HepG2 (cell line): ENCODE data around the gene PARN. TPM values are rescaled to one million over a fixed set of nuclear protein-coding genes. Genes with fewer than 3 reads are reported as not detected.

Experiments
- ATF3 ChIP-seq: sonication (generic); formaldehyde crosslinking; IDR thresholded peaks from 2 replicates; pipeline ENCODE4 v1.4.0; 2020; ENCODE audit warnings: missing genetic modification reagents
- ATRX ChIP-seq: sonication (generic); formaldehyde crosslinking; IDR thresholded peaks from 2 replicates; pipeline ENCODE4 v1.4.0; 2020; ENCODE audit warnings: missing genetic modification reagents, borderline replicate concordance
- BCLAF1 ChIP-seq: fragments of 450-650 bp; IDR thresholded peaks from 2 replicates; pipeline ENCODE4 v1.6.1; 2017; ENCODE audit warnings: mild to moderate bottlenecking
- EZH2 ChIP-seq: conservative IDR thresholded peaks from 2 replicates; pipeline ENCODE4 v1.6.1; 2012; ENCODE audit warnings: mild to moderate bottlenecking, low read depth, low read length, moderate library complexity
- KLF12 ChIP-seq: sonication (generic); formaldehyde crosslinking; IDR thresholded peaks from 2 replicates; pipeline ENCODE4 v1.4.0; 2020; ENCODE audit warnings: missing genetic modification reagents, borderline replicate concordance
- KLF9 ChIP-seq: IDR thresholded peaks from 2 replicates; pipeline ENCODE4 v1.6.1; 2016; ENCODE audit warnings: low read depth
- NCOR1 ChIP-seq: fragments of 200-600 bp; sonication (generic); IDR thresholded peaks from 2 replicates; pipeline ENCODE4 v1.7.0; 2017; ENCODE audit warnings: antibody characterized with exemption, low read length, borderline replicate concordance
- NFIB ChIP-seq: sonication (generic); formaldehyde crosslinking; IDR thresholded peaks from 2 replicates; pipeline ENCODE4 v1.9.0; 2021; ENCODE audit warnings: missing genetic modification reagents, mild to moderate bottlenecking, borderline replicate concordance
- REXO4 ChIP-seq: sonication (generic); formaldehyde crosslinking; IDR thresholded peaks from 2 replicates; pipeline ENCODE4 v1.8.0; 2022; ENCODE audit warnings: missing genetic modification reagents, mild to moderate bottlenecking, borderline replicate concordance
- RFXANK ChIP-seq: IDR thresholded peaks from 2 replicates; pipeline ENCODE4 v1.6.1; 2016
- SMARCC2 ChIP-seq: fragments of 450-650 bp; IDR thresholded peaks from 2 replicates; pipeline ENCODE4 v1.6.1; 2017; ENCODE audit warnings: antibody characterized with exemption, mild to moderate bottlenecking
- SRSF1 ChIP-seq: fragments of 200-400 bp; formaldehyde crosslinking; optimal IDR thresholded peaks from 2 replicates; pipeline ENCODE3; 2017; ENCODE audit warnings: mild to moderate bottlenecking, low read depth, low read length, moderate library complexity
- TAF1 ChIP-seq: sonication (generic); formaldehyde crosslinking; IDR thresholded peaks from 2 replicates; pipeline ENCODE4 v1.4.0; 2020; ENCODE audit warnings: missing genetic modification reagents
- TCF12 ChIP-seq, 2 experiments: fragments of 450-650 bp in 1 of 2; sonication (generic) in 1 of 2; formaldehyde crosslinking in 1 of 2; IDR thresholded peaks; 2 replicates each; pipeline versions ENCODE4 v1.6.1 to v1.8.0; 2017 to 2022; ENCODE audit warnings: antibody characterized with exemption in 1 of 2, mild to moderate bottlenecking in 1 of 2, missing genetic modification reagents in 1 of 2, moderate library complexity in 1 of 2
- TOPORS ChIP-seq: sonication (generic); formaldehyde crosslinking; IDR thresholded peaks from 2 replicates; pipeline ENCODE4 v1.8.0; 2023; ENCODE audit warnings: mild to moderate bottlenecking, missing genetic modification reagents
- ZNF468 ChIP-seq: sonication (generic); formaldehyde crosslinking; IDR thresholded peaks from 2 replicates; pipeline ENCODE4 v1.8.0; 2022; ENCODE audit warnings: mild to moderate bottlenecking, moderate library complexity, missing genetic modification reagents
- ZNF501 ChIP-seq: sonication (generic); formaldehyde crosslinking; IDR thresholded peaks from 2 replicates; pipeline ENCODE4 v1.5.1; 2020; ENCODE audit warnings: mild to moderate bottlenecking, moderate library complexity, missing genetic modification reagents
- ZNF660 ChIP-seq: sonication (generic); formaldehyde crosslinking; IDR thresholded peaks from 2 replicates; pipeline ENCODE4 v1.5.1; 2020; ENCODE audit warnings: mild to moderate bottlenecking, low read depth, missing genetic modification reagents, borderline replicate concordance
- ZNF724P ChIP-seq: sonication (generic); formaldehyde crosslinking; IDR thresholded peaks from 2 replicates; pipeline ENCODE4 v1.8.0; 2022; ENCODE audit warnings: missing genetic modification reagents, borderline replicate concordance
- ZNF747 ChIP-seq: sonication (generic); formaldehyde crosslinking; IDR thresholded peaks from 2 replicates; pipeline ENCODE4 v1.8.1; 2023; ENCODE audit warnings: missing genetic modification reagents, mild to moderate bottlenecking, borderline replicate concordance
- ZNF766 ChIP-seq: sonication (generic); formaldehyde crosslinking; IDR thresholded peaks from 2 replicates; pipeline ENCODE4 v1.5.0; 2020; ENCODE audit warnings: missing genetic modification reagents, borderline replicate concordance
- polyA plus RNA-seq, 8 experiments: library from polyadenylated mRNA; depleted of rRNA in 3 of 8; stranded (reverse) in 7 of 8; unstranded in 1 of 8; fragments of >200 nt; fragmentation: Illumina TruSeq in 4 of 8; extraction: Trizol in 4 of 8; gene quantifications; 2 replicates each; pipeline versions ENCODE4 v1.2.1 to v1.2.3, GENCODE V29; 2011 to 2016; ENCODE audit warnings: low read depth in 4 of 8, missing spikeins in 1 of 8, mixed read lengths in 1 of 8; ENCODE audit not compliant: insufficient read depth in 1 of 8
- total RNA-seq, 5 experiments: library from RNA; depleted of rRNA; stranded (reverse); fragments of >200 nt; fragmentation: Illumina TruSeq; extraction: Trizol; gene quantifications; 2 replicates each; pipeline ENCODE4 v1.2.3, GENCODE V29; 2016; ENCODE audit warnings: low read depth in 1 of 5
- TF ChIP-seq, protein P1 (sequence below): sonication (generic); formaldehyde crosslinking; IDR thresholded peaks from 2 replicates; pipeline ENCODE4 v1.4.0; 2020; ENCODE audit warnings: low read depth, missing genetic modification reagents
- TF ChIP-seq, protein P2 (sequence below): sonication (generic); formaldehyde crosslinking; IDR thresholded peaks from 2 replicates; pipeline ENCODE4 v1.4.0; 2020; ENCODE audit warnings: missing genetic modification reagents

Gene PARN
- total and polyA plus RNA-seq, 2 of the 13 experiments (the other 11 are each of a cell fraction or from before 2014, with no cell fraction given), result 13.3 to 47.6 TPM

- TF ChIP-seq, protein P1, sequence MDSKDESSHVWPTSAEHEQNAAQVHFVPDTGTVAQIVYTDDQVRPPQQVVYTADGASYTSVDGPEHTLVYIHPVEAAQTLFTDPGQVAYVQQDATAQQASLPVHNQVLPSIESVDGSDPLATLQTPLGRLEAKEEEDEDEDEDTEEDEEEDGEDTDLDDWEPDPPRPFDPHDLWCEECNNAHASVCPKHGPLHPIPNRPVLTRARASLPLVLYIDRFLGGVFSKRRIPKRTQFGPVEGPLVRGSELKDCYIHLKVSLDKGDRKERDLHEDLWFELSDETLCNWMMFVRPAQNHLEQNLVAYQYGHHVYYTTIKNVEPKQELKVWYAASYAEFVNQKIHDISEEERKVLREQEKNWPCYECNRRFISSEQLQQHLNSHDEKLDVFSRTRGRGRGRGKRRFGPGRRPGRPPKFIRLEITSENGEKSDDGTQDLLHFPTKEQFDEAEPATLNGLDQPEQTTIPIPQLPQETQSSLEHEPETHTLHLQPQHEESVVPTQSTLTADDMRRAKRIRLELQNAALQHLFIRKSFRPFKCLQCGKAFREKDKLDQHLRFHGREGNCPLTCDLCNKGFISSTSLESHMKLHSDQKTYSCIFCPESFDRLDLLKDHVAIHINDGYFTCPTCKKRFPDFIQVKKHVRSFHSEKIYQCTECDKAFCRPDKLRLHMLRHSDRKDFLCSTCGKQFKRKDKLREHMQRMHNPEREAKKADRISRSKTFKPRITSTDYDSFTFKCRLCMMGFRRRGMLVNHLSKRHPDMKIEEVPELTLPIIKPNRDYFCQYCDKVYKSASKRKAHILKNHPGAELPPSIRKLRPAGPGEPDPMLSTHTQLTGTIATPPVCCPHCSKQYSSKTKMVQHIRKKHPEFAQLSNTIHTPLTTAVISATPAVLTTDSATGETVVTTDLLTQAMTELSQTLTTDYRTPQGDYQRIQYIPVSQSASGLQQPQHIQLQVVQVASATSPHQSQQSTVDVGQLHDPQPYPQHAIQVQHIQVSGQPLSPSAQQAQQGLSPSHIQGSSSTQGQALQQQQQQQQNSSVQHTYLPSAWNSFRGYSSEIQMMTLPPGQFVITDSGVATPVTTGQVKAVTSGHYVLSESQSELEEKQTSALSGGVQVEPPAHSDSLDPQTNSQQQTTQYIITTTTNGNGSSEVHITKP (CRISPR knock-in tag), result no peak
- TF ChIP-seq ZNF468 (no peak), SRSF1 (no peak), ATRX (CRISPR knock-in tag) (no peak), TCF12 (IDR thresholded peaks at IDR 0.05) (no peak), TCF12 (CRISPR knock-in tag; IDR thresholded peaks at IDR 0.05) (no peak), RFXANK (CRISPR knock-in tag) (no peak), KLF12 (CRISPR knock-in tag) (peak; percentile 32; the same call in 1 of the 2 replicates), ATF3 (CRISPR knock-in tag) (no peak), TAF1 (CRISPR knock-in tag) (no peak), ZNF724P (CRISPR knock-in tag) (no peak), TOPORS (CRISPR knock-in tag) (no peak), NCOR1 (peak; percentile 73; the same call in 1 of the 2 replicates), BCLAF1 (no peak), ZNF501 (CRISPR knock-in tag) (peak; percentile 82), SMARCC2 (no peak), ZNF766 (no peak), REXO4 (no peak), ZNF660 (CRISPR knock-in tag) (no peak), KLF9 (CRISPR knock-in tag) (0 out of 2 replicates have a peak, but pooled peaks have one; percentile 50), NFIB (no peak), EZH2 (no peak), ZNF747 (CRISPR knock-in tag) (no peak)
- TF ChIP-seq, protein P2, sequence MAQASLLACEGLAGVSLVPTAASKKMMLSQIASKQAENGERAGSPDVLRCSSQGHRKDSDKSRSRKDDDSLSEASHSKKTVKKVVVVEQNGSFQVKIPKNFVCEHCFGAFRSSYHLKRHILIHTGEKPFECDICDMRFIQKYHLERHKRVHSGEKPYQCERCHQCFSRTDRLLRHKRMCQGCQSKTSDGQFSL, result no peak
Measured at GRCh38 chr16:14497245-14498082, 132.6 kb downstream of the PARN start (continued).
